OCI-M2 (cell line): ENCODE results near the gene SCGB1D1.

Experiments used
- DNase-seq: peaks from one replicate; lab custom pipeline; 2025; ENCODE audit not compliant: unreplicated experiment; lab: John Stamatoyannopoulos, UW

Gene SCGB1D1, protein sequence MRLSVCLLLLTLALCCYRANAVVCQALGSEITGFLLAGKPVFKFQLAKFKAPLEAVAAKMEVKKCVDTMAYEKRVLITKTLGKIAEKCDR

DNA sequence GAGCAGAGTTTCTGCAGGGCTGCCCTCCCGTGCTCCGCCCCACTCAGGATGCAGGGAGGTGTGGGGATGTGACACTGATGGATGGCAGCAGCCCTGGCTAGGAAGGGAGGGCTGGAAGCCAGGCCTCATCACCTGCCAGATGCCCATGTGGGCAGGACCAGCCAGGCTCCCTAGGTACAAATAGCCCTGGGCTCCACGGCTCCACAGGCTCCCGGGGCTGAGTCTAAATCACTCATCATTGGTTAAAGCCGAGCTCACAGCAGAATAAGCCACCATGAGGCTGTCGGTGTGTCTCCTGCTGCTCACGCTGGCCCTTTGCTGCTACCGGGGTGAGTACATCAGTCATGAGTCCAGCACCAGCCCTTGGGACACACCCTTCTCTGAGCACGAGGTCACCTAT is at the start of gene SCGB1D1:
SCGB1D1 (plus strand) TSS at position 206 of the 400 bp plus-strand sequence; CDS start at position 275, 69 bp downstream.
- no peak for DNase-seq

DNA sequence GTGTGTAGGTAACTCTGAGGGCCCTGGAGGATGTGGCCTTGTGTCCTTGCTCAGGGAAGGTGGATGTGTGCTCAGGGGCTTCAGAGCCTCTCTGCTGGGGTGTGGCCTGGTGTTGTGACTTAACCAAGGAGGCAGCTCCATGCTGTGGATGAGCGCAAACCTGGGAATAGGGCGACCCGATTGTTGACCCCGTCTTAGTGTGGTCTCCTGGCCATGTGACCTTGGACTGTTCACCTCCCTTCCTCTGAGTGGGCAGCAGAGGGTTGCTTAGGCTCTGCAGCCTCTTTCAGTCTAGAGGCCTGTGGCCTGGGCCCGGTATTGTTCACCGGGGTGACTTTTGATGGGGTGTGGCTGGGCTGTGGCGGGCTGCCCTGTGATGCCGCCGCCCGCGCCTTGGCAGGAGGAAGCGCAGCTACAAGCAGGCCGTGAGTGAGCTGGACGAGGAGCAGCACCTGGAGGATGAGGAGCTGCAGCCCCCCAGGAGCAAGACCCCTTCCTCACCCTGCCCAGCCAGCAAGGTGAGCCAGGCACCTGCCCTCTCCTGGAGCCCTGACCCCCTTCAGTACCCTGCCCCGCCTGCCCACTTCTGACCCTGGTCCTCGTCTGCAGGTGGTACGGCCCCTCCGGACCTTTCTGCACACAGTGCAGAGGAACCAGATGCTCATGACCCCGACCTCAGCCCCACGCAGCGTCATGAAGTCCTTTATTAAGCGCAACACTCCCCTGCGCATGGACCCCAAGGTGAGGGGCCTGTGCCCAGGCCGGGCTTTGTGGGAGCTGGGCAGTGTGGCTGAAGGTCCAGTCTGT is 49.5 kb upstream of the SCGB1D1 start:
- no peak for DNase-seq

DNA sequence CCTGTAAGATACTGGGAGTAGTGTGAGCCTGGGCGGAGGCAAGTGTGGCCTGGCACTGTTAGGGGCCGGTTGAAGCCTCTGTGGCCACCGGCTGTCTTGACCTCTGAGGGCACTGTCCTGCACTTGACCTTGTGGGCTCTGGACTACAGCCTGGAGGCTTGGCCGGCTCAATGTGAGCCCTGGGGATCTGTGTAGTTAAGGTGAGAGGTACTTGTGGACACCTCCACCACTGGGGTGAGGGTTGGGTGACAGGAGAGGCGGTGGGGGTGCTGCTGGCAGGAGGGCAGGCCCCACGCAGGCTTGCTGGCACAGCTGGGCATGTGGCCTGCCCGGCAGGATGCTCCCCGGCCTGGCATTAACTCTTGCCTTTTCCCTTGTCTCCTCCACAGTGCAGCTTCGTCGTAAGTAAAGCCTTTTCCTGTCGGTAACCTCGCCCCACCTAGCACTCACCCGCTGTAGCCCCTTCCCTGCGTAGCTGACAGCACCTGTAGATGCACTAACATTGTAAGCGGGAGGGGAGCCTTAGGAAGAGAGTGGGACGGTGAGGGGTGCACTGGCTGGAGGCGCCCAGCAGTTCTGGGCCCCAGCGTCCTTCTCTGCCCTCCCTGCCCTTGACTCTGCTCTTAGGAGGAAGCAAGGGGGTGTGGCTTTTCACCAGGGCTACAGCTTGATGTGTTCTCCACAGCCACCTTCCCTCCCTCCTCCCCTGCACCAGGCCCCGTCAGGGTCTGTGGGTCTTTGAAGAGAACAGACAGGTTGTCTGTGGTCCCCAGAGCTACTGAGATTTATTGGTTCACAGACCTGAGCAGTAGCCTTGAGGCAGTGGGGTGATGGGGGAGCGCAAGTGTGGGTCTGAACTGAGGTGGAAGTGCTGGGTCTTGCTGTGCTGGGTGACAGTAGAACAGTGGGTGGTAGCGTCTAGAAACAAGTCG is 48.6 kb upstream of the SCGB1D1 start:
- DNase-seq = no peak

DNA sequence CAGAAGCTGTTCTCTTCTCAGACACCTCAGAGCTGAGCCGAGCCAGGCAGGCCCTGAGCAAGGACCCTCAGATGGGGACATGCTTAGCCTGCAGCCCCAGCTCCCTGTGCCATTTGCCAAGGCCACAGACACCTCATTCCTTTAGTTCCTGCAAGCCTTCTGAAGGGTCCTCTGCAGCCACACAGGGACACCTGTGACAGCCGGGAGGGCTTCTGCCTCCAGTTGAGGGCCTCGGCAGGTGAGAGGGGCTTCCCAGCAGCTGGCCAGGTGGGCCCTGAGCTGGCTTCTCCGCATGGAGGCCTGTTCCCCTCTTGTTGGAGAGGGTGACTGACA is 48.0 kb upstream of the SCGB1D1 start:
- DNase-seq = no peak

DNA sequence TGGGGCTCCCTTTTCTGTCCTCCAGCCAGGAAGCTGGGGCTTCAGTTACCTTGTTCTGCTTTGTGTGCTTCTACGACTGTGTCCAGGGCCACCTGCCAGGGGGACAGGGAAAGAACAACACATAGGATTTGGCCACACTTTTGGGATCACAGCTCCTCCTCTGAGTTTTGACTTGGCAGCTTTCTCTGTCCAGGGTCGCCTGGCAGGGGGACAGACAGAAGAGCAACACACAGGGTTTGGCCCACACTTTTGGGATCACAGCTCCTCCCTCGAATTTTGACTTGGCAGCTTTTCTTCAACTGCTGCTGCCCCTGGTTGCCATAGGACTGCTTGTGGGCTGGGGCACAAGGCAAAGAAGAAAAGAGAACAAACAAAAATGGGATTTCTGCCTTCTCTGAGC is 47.1 kb upstream of the SCGB1D1 start:
- DNase-seq = no peak

DNA sequence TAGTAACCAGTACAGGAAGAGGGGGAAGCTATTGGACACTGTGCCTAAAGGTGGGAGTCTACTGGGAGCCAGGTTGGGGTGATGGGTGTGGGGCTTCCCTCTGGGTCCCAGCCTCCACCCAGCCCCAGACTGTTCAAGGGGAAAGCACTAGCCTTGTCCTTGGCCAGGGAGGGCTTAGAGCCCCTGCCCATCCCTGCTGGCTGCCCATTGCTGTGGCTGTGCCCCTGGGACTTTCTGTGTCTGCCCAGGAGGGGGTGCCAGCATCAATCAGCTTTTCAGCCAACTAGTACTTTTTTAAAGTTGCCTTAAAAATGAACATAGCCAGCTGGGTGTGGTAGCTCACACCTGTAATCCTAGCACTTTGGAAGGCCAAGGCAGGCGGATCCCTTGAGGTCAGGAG is 46.3 kb upstream of the SCGB1D1 start:
- DNase-seq = no peak

DNA sequence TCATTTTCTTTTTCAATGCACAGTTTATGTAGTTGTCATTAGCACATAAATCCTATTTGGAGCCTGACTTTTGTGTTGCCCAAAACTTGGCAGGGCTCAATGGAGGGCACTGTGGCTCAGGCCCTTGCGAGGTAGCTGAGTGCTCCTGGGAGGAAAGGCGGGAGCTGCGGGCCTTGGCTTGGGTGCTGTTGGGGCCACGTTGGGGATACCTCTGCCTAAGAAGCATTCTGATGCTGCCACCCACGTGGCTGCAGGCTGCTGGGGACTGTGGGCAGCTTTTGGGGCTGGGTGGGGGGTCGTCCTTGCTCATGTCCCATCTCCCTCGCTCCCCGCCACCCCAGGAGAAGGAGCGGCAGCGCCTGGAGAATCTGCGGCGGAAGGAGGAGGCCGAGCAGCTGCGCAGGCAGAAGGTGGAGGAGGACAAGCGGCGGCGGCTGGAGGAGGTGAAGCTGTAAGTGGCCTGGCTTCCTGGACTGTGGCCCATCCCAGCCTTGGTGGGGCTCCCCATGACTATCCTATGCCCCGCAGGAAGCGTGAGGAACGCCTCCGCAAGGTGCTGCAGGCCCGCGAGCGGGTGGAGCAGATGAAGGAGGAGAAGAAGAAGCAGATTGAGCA is 45.3 kb upstream of the SCGB1D1 start:
- no peak for DNase-seq

DNA sequence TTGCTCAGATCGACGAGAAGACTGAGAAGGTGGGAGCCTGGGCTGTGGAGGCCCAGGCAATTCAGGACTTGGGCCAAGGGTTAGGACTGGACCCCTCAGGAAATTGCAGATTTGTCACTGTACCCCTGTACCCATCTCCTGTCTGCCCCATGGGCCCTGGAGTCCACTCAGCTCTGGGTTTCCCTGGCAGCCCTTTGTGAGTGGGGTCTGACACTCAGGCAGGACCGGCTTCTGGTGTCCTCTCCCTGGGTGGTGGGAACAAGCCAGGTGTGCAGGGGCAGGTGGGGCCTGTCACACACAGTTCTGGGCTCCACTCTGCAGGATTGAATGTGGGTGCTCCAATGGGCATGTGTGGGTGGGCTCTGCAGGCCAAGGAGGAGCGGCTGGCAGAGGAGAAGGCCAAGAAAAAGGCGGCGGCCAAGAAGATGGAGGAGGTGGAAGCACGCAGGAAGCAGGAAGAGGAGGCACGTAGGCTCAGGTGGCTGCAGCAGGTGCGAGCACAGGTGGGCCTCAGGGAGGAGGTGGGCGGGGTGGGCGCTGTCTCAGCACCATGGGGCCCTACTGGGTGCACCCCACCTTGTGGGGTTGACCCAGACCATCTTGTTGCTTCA is 44.6 kb upstream of the SCGB1D1 start:
- DNase-seq = no peak

DNA sequence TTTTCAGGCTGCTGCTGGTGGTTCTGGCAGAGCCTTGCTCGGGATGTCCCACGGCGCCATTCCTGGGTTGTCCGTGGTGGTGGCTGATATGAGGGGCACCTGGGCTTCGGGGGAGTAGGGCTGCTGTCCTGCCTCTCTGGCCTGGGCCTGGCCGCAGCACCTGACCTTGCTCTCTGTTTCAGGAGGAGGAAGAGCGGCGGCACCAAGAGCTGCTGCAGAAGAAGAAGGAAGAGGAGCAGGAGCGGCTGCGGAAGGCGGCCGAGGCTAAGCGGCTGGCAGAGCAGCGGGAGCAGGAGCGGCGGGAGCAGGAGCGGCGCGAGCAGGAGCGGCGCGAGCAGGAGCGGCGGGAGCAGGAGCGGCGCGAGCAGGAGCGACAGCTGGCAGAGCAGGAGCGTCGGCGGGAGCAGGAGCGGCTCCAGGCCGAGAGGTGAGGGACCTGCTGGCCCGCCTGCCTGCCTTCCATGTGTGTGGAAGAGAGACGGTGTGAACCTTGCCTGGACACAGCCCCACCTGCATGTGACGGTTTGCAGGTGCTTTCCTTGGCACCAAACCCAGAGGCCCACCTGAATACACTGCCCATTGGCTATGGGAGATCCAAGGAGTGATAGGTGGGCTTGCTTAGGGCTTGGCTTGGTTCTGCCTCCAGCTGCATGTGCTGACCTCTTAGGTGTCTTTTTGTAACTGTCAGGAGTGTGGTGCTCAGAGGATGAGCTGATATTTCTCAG is 43.4 kb upstream of the SCGB1D1 start:
- DNase-seq = no peak

DNA sequence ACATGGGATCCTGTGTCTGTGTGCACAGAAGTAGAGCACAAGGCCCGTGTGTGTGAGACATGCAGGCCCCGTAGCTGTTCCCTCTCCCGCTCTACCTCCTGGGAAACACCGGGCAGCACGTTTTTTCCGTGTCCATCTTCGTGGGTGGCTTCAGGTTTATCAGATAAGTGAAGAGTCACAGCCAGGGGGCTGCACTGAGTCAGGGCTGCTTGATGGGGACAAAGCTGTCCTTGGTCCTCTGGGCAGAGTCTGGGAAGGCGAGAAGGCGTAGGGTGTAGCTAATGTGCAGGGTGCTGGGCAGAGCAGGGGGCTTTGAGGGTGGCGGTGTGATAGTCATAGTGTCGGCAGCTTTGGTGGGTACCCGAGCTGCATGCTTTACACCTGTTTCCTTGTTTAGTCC is 42.5 kb upstream of the SCGB1D1 start:
- no peak for DNase-seq

DNA sequence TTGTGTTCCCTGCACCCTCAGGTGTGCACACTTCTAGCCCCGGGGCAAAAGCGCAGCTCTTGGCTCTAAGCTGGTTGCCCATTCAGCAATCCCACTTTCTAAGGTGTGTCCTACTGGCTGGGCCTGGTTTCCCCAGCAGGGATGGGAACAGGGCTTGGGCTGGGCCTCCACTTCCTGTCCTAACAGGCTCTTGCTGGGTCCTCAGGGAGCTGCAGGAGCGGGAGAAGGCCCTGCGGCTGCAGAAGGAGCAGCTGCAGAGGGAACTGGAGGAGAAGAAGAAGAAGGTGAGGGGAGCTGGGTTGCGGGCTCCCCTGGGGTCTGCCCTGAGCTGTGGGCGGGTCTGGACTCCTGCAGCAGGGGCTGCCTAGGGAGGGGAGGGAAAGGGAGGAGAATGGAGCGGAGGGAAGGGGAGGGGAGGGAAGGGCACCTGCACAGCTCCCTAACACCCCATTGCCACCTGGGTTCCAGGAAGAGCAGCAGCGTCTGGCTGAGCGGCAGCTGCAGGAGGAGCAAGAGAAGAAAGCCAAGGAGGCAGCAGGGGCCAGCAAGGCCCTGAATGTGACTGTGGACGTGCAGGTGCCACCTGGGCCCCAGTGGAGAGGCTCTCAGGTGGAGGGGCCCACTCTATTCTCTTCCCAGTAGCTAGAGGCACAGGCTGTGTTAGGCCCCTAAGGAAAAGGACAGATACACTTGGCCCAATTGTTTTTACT is 41.6 kb upstream of the SCGB1D1 start:
- DNase-seq = no peak

DNA sequence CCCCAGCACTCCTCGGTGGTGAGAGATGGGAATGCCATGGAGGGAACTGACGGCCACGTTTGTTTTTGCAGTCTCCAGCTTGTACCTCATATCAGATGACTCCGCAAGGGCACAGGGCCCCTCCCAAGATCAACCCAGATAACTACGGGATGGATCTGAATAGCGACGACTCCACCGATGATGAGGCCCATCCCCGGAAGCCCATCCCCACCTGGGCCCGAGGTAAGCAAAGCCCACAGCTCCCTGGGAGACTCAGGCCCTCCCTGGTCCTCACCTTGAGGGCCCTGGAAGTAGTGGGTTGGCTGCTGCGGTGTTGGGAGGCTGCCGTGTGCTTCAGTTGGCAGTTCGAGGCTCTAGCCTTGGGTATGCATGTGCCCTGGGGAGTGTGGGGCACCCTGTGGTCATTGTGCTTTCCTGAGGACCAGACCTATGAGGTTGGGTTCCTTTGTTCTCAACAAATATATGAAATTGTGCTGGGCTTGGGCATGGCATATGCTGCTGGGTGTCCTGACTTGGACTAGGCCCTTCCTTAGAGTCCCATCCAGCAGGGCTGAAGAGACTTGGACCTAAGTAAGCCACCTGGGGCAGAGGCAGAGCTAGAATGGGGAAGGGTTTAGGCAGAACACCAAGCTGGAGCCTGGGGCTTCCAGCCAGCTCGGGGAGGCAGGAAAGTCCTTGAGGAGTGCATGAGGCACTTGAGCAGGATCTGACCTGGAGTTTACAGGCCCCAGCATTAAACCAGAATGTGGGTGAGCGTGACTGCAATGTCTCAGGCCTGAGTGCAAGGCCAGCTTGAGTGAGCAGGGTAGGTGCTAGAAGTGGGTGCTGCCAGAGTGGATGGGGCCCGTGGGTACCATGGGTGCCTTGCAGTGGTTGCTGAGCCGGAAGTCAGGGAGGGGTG is 39.8 kb upstream of the SCGB1D1 start:
- DNase-seq = no peak

DNA sequence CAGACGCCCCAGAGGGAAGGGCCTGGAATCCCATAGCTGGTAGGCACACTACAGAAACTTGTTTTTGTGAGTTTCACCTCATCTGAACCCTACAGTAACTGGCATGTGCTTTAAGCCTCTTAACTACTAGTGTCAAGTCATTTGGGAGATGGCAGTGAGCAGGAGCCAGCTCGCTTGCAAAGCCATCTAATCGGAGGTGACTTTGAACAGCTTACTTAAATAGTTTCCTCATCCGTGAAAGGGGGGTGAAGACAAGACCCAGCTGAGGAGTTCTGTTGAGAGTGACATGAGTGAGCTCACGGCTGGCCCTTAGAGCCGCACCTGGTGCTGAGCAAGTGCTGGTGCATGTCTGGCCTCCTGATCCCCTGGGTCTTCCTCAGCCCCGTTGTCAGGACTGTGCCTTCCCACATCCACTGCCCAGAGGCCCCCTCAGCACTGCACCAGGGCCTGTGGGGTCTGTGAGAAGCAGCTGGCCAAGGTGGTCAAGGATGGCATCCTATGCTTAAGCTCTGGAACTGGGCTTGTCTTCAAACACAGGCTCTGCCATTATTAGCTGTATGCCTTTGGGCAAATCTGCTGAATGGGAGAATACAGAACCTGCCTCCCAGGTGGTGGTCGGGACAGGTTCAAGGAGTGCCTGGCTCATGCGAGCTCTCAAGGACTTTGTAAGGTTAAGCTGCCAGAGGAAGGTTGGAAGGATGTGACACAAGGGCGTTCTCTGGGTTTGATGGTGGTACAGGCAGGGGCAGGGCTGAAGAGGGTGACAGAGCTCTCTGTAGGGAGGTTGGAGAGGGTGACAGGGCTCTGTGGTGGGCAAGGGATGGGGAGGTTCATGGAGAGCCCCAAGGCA is 38.9 kb upstream of the SCGB1D1 start:
- DNase-seq = no peak

DNA sequence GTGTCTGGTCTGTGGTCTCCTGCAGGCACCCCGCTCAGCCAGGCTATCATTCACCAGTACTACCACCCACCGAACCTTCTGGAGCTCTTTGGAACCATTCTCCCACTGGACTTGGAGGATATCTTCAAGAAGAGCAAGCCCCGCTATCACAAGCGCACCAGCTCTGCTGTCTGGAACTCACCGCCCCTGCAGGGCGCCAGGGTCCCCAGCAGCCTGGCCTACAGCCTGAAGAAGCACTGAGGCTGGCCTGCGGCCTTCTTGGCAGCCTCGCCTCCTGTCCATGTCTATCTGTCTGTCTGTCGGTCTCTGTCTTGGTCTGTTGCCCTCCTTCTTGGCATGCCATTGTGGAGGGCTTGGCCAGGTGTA is 38.3 kb upstream of the SCGB1D1 start:
- DNase-seq = no peak

DNA sequence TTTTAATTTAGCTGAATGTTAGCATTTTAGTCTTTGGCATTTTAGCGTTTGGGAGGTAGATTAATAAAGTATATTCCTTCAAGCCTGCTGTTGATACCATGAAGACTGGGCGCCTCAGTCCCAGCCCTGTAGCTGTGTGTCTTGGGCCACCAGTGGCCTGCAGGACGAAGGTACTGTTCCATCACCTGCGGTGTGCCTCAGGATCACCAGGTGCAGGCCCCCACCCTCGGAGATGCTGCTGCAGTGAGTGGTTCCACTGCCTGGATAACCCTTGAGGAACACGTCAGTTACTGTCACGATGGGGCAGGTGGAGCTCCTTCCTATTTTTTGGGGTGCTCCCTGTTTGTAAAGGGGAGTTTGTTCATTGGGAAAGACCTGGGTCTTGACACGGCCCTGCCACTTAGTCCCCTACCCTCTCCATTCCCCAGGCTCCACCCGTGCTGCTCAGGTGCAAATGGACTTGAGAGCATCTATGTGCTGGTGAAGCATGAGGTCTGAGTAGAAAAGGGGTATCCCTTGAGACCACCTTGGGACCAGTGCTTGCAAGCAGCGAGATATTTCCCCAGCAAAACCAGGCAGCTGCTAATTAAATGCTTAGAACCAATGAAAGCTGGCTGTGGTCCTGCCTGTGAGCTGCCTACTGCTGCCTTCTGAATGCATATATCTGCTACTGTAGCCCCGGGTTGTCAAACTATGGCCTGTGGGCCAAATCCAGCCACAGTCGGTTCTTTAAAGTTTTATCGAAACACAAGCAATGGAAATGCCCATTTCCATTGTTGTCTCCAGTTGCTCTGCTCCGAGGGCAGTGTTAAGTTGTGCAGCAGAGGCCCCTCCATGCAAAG is 37.5 kb upstream of the SCGB1D1 start:
- DNase-seq = no peak

DNA sequence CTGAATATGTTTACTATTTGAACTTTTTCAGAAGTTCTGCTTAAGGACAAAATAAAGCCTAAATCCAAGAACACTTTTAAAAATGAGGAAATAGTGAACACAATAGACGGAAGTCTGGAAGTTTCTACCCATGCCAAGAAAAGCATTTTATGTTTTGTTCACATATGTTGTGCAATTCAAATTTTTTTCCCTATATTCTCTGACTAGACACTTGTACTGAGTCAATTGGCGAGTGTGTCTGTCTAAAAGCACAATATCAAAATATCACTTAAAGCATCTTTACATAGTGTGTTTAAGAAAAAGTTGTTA is 37.0 kb upstream of the SCGB1D1 start:
- no peak for DNase-seq

DNA sequence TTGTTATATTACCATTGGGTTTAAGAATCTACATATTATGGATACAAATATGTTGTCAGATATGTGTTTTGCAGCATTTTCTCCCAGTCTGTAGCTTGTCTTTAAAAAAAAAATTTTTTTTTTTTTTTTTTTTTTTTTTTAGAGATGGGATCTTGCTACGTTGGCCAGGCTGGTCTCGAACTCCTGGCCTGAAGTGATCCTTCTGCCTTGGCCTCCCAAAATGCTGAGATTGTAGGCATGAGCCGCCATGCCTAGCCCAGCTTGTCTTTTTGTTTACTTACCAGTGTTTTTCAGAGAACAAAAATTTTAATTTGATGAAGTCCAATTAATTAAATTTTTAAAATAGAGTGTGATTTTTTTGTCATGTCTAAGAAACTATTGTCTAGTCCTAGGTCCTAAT is 36.4 kb upstream of the SCGB1D1 start:
- DNase-seq = no peak
